SW 1271 (cell line): ENCODE data around the gene KLHDC3.

ENCODE experiments used
- DNase-seq, 2 experiments: peaks; one replicate each; lab custom pipeline; 2025; lab: John Stamatoyannopoulos, UW

KLHDC3 gene, protein sequence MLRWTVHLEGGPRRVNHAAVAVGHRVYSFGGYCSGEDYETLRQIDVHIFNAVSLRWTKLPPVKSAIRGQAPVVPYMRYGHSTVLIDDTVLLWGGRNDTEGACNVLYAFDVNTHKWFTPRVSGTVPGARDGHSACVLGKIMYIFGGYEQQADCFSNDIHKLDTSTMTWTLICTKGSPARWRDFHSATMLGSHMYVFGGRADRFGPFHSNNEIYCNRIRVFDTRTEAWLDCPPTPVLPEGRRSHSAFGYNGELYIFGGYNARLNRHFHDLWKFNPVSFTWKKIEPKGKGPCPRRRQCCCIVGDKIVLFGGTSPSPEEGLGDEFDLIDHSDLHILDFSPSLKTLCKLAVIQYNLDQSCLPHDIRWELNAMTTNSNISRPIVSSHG

DNA sequence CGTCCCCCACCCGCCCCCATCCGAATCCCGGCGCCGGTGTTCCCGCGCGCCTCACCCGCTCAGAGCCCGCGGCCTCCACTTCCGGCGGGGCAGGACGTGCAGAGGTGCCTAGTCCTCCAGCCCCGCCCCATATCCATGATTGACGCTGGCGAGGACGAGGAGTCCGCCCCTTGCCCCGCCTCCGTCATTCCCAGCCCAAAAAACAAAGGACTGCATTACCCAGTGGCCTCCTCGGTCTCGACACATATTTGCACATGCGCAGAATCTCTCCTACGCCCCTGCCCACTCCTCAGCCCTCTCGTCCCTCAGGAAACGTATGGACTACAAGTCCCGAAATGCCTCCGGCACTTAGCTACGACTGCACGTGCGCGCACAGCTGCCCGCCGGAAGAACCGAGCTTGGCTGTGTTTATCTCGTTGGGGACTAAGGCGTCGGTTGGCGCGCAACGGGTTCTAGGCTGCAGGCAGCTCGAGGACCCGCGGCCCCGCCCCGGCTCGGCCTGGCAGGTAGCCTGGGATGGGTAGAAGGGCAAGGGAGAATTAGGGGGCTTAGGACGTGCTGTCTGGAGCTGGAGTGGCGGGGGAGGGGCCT, at the start of gene KLHDC3, which contains the start of gene MEA1:
KLHDC3 (plus strand) TSS at position 407 of the 591 bp plus-strand sequence. CDS start 2,944 bp downstream, outside the sequence.
MEA1 (minus strand) TSS at position 104 of the 591 bp plus-strand sequence. CDS start 133 bp downstream, outside the sequence.
- DNase-seq = peak; percentile 99 to 100

DNA sequence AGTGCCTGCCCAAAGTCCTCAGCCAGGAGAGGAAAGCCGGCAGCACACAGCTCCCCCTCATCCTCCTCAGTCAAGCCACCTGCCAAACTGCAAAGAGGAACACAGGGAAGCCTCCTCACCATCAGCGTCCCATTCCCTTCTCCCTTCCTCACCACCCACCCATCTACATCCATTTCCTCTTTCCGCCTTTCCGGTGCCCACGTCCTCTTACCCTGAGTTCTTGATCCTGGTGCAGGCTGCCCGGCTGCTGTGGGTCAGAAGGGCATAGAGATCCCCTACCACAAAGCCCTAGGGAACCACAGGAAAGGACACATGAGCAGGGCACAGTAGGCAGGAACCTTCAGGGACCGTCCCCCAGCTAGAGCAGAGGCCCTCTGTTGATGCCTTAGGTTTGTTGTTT, 47.5 kb upstream of the KLHDC3 start:
- DNase-seq = no peak

DNA sequence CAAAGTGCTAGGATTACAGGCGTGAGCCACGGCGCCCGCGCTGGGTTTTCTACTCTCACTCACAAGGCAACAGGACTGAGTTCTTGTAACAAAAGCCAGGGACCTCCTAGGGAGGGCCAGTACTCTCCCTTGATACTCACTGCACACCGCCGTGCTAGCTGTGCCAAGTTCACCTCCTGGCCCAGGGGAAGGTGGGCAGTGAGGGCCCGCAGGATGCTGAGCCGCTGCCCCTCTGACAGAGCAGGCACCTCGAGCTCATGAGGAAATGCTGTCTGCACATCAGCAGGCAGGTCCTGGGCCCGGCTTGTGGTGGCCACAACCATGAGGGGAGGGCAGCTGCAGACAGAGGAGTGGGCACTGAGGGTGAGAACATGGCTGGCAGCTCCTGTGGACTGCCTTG, 46.8 kb upstream of the KLHDC3 start:
- DNase-seq = no peak

DNA sequence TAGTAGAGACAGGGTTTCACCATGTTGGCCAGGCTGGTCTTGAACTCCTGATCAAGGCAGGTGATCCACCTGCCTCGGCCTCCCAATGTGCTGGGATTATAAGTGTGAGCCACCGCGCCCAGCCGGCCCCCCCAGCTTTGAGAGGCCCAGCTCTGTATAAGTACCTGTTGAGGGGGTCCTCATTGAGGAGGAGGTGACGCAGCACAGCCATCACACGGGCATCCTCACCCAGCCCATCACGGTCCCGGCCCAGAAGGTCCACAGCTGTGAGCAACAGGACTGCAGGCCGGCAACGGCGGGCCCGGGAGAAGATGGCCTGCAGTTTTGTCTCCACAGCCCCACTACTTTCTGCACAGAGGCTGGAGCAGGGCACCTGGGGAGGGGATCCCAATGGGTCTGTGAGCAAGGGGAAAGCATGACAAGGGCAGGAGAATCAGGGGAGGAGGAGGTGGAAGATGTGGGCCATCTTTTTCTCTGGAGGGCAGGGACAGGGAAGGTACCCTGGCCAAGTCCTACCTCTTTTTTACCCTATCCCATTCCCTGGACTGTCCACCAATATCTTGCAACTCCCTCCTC, 45.8 kb upstream of the KLHDC3 start:
- DNase-seq = no peak

DNA sequence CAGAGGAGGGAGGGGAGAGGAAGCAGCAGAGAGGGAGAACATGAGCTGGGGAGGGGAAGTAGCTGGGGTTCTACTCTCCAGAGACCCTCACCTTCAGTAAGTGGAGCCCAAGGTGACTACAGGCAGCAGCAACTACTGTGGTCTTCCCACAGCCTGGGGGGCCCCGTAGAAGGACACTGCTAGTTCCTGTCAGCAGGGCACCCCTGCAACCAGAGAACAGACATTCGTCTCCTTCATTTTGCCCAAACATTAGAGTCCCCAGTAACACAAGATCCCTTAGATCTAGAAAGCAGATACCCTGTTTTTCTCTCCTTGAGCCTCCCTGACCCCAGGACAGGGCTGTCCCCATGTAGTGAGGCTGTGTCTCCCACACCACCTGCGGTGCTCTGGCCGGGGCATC, 45.3 kb upstream of the KLHDC3 start:
- DNase-seq = no peak

DNA sequence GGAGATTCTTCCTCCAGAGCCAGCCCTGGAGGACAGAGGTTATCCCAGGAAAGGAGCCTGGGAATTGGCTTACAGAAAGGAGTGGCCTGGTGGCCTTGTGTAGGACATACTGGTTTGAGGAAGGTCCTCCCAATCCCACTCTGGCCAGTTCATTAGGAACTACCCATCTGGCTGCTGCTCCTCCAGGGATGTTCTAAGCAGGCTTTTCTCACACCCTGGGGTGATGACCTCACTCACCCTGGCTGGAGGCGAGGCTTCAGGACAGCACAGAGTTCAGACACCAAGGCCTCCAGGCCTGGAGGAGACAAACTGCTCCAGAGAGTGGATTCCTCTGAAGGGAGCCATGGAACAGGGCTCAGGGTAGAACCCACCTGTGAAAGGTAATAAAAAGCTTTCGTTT, 44.6 kb upstream of the KLHDC3 start:
- no peak for DNase-seq

DNA sequence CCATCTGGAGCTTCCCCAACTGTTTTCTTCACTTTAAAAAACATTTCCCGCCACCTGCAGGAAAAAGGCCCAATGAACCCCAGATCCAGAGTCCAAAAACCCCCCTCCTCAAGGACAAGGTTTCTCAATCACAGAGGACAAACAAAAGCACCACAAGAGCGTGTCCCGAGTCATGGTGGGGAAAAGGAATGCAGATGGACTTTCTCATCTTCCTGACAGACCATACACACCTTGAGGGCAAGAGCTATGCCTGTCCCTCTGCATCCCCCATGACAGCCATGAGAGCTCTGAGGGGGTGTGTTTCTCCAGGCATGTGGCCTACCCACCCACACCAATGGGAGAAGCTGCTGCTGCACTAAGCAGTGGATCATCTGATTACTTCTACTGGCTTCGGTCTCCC, 44.1 kb upstream of the KLHDC3 start:
- no peak for DNase-seq

DNA sequence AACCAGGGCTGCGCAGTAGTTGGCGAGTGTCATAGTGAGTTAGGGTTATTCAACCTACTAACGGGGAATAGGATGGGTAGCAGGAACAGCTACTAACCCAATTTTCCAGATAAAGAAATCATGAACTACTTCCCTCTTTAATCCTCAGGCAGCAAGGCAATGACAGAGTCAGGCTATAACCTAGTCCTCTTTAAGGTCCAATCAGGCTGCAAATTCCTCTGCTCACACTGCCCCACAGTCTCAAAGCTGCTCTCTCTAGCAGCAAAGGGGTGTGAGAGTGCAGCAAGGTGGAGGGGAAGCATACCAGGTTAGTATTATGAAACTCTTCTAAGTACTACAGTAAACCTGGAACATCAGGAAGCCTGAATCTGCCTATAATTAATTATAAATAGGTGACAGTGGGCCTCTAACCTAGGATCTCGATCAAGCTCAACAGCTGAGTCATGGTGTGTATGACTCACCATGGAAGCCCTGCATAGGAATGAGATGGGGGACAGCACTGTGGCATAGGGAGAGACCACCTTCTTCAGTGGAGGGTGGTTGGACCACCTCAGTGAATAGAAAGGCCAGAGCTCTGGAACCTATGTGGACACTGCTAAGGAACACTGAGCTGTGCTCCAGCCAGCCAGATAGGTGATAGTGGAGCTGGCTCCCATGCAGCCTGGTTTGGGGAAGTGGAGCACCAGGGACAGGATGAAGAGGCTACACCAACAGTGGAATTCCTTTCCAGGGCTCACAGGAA, 43.0 kb upstream of the KLHDC3 start:
- DNase-seq = no peak

DNA sequence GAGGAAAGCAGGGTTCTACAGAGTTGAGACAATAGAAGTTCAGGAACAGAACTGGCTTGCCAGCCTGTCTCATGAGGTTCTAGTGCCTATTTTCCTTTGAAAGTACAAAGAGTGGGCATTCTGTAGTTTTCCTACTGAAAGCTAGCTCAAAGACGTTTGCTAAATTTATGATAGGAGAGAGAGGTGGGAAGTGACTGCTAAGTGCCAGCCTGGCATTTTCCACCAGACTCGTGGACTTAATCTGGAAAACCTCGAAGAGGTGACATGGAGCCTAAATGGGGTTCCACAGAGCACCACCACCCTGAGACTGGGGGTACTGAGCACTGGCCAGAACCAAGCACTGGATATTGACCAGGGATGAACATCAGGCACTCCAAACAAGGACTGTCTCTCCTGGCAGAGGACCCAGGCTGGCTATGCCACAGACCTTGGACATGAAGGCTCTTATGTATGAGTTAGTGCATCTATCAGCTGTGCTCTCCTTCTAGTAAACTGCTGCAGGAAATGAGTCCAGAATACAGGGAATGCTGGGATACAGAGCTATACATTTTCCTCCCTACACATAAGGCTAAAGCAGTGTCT, 42.2 kb upstream of the KLHDC3 start:
- no peak for DNase-seq

DNA sequence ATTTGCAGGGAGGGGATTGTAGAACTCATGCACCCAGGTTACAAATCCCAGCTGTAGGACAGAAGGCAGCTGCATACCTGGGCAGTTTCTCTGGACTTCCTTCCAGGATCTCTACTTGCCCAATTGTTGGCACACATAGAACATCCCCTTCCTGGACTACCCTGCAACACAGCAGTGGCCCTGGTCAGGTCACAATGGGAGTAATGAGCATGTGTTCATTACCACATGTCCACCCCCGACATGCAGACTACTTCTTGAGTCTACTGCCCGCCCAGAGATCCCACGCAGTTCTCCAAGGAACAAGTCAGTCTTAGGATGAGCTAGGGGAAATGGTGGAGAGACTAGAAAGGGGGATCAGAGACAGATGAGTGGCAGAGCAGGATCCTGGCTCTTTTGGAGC, 40.1 kb upstream of the KLHDC3 start:
- no peak for DNase-seq

DNA sequence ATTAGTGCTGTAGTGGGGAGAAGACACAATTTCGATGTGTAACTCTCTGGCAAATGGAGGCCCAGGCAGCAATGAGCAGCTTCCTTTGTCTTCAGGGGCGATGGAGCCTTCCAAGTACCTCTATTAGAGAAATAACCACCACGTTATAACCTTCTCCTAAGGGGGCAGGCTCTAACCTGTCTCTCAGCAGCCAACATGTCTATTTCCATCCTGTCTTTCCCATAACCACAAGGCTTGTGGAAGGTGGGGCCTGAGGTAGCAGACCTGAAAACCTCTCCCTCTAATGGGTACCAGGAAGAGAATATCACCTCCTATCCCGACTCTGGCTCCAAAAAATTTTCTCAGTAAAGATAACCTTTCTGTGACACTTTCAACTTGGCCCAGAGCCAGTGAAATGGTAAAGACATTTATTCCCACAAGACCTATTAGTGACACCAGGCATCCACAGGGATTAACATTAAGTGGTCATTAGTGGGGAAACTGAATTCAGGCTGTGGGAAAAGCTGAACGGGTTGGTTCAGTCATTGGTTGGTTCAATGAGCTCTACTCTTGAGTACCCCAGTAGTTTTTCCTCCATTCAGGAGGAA, 39.0 kb upstream of the KLHDC3 start:
- DNase-seq = no peak

DNA sequence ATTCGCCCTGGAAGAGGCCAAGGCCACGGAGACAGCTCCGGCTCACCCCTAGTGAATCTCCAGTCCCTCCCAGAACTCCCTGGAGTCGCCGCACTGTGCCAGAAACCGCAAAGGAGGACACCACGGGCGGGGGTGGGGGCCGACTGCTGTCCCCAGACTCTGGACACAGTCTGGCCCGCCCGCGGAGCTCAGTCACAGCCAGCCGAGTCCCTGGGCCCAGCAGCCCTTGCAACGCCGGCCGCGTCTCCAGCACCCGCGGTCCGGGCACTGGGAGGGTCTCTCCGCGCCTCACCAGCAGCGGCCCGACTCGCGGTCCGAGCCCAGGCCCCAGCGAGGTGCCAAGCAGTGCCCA, 35.6 kb upstream of the KLHDC3 start:
- DNase-seq = no peak

DNA sequence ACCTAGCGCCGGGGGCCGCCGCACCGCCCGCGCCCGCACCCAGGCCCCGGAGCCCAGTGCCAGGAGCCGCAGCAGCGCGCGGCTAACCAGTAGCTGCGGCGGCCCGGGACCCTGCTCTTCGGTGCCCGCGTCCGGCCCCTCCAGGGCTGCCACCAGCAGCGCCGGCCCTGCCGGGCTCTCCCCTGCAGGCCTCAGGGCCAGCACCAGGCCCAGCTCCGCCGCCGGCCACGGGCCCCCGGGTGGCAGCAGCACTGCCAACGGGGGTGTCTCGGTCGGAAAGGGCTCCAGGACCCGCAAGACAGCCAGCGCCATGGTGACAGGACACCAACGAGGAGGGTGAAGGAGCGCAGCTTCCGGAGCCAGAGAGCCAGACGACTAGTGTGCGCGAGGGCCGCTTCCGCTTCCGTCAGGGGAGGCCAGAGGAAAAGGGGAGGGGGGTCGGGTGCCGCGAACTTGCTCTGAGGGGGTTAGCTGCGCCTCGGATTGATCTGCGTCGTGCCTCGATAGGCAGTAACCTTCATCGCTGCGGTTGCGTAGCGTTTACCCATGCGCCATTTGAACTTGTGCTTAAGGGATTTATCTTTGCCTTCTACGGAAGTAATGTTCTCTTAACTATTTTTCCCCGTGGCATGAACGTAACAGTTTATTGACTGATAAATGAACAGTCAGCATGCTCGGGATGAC, 35.1 kb upstream of the KLHDC3 start, which contains the start of gene PEX6:
PEX6 (minus strand) TSS at position 343 of the 684 bp plus-strand sequence; CDS start at position 312, 31 bp downstream.
- peak in 1 of 2 experiments; percentile 86 for DNase-seq

DNA sequence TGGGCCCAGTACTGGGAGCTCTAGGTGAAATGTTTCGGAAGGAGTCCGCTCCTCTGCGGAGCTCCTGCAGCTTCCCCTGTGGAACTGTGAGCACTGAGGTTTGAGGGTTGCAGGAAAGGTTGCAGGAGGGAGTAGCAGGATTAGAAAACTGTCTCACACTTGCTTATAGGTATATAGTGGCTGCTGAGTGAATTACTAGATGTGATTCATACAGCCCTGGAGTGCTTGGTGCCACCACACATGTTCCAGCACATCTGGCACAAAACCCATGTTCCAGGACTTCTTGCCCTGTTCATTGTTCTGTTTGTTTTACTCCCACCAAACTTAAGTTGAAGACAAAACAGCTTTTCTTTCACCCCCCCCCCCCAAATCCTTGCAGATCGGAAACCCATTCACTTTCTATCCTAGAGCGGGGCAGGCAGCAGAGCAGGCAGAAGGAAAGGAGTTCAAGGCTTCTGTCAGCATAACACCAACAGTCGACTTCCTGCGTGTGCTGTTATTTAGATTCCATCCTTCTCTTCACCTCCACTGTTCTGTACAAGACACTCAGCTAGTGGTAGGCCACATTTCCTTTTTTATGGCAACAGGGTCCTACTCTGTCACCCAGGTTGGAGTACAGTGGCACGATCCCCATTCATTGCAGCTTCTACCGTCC, 34.4 kb upstream of the KLHDC3 start:
- peak in 1 of 2 experiments; percentile 65 for DNase-seq

DNA sequence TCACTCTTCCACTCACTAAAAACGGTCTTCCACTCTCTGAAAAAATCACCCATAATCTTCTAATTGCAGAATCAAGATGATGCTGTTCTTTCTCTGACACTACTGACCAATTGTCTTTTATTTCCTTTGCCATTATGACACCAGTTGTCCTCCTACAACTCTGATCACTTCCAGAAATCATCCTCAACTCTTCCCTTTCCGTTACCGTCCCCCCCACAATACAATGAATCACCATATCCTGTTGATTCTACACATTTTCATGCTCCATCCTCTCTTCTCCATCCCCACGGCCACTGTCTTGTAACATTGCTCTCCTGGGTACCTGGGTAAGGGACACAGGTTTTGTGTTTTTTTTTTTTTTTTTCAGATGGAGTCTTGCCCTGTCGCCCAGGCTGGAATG, 32.2 kb upstream of the KLHDC3 start:
- no peak for DNase-seq

DNA sequence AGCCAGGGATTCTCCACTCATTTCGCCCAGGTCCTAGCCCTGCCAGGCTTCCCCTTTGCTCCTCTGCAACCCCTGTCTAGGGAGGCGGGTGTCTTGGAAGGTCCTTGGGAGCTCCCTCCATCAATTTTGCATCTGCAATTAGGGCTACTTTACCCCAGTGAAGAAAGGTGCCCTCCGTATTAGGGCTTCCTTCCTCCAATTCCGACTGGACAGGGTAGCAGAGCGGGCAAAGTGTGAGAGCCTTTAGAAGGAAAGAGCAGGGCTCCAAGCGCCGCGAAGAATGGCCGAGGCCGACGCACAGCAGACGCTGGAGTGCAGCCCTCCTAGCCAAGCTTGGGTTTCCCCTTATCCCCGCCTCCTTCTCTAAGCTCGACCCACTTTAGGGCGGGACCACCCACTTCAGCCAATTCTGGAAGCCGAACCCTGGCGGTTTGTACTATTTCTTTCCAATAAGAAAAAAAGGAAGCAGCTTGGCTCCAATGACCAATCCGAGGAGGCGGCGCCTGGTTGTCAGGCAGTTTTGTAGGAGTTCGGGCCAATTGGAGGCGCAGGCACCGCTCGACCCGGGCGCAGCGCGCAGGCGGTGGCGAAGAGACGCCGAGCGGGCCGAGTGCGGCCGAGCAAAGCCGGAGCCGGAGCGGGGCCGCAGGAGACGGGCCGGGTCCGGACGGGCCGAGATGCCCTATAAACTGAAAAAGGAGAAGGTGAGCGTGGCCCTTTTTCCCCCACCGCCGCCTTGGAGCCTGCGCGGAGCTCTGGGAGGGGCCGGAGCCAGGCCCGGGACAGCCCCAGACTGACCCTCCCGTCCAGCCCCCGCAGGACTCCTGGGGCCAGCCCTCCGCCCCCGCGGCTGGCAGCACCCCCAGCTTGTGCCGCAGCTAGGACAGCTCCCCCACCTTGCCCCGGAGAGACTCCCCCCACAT, 29.8 kb upstream of the KLHDC3 start, which contains the start of gene PPP2R5D:
PPP2R5D (plus strand) TSS at position 570 of the 923 bp plus-strand sequence; CDS start at position 678, 108 bp downstream.
- DNase-seq = peak; percentile 98 to 99

DNA sequence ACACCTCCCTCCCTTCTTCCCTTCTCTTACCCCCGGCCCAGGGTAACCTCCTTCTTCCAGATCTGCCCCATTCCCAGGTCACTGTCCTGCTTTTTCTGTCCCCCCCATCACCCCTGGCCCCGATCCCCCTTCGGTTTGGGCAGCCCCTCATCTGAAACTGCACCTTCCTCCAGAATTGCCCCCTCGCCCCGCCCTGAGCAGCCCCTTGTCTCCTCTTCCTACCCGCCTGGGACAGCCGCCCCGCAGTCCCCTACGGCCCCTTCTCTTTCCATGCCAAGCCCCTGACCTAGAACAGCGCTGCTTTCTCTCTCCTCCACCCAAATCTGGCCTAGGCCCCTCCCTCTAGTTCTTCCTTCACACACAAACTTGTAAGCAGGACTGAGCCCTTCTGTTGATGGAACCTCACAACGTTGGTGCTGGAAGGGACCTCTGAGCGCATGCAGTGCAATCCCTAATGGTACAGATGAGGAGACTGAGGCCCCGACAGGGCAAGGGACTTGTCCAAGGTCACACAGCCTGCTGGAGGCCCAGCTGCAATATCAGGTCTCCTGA, 29.0 kb upstream of the KLHDC3 start:
- DNase-seq = no peak

DNA sequence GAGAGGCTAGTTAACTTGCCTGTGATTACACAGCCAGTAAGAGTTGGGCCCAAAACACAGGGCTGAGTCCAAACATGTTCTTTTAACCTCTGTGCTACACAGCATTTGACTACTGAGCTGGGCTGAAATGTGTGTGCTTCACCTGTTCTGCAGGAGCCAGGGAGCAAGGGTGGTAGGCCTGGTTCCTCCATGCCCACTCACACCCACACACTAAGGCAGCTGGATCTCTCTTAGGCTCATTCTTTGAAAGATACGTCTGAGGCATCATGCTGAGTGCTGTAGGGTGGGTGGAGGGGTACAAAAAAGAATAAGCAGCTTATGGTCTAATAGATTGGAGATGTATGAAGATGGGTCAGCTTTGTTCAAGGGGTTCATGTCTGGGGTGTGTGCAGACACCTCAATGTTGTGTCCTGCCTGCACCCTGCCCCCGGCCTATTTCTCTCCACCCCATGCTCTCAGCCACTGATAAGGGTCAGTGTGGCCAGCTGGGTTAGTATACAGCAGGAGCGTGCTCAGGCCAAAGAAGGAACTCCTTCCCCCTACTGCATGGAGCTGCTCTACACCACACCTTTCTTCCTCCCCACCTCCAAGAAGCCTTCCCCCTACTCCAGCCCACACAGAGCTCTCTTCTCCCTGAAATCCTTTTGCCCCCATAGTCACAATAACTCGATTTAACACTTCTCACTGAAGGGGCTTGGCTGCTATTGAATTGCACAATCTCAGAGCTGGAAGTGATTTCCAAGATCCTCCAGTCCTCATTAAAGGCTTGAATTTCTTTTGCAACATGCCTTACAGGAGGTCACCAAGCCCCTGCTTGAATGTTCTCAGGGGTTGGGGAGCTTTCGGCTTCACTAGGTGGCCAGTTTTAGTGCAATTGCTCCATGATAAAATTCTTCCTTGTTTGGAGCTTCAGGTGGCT, 26.3 kb upstream of the KLHDC3 start:
- no peak for DNase-seq
